ENCODE data around the gene CTDSPL2.
A peak's percentile ranks its signal among the peaks of the same experiment; 100 is the strongest.
"Not testable (repeated sequence)": the region's sequence is repeated elsewhere in the genome, so short reads cannot be mapped to it uniquely, and the experiment has no call there.

Gene CTDSPL2

GRCh38 chr15:44450172-44450571 is 22.7 kb downstream of the CTDSPL2 start:
- Mint-ChIP-seq H3K27ac (no peak overlapping the region), H3K27me3 (no peaks in the 10 kb centered on the region), H3K4me3 (no peak overlapping the region), H3K4me1 (peaks cover 20 to 43% of the 10 kb centered on the region in 2 donors), H3K36me3 (peaks cover 10 to 27% of the 10 kb centered on the region in 2 donors), H3K9me3 (peaks cover 2 to 4% of the 10 kb centered on the region in 2 donors)
- DNase-seq (no peak), ATAC-seq (replicated peaks) (no peak)

- not testable (repeated sequence) for H3K27me3 Mint-ChIP-seq; DNase-seq; H3K4me3 Mint-ChIP-seq; H3K27ac Mint-ChIP-seq; ATAC-seq (replicated peaks); H3K9me3 Mint-ChIP-seq
- H3K4me1 Mint-ChIP-seq, result peaks cover 15 to 38% of the 10 kb centered on the region in 2 donors
- H3K36me3 Mint-ChIP-seq, result peaks cover 0 to 12% of the 10 kb centered on the region in 2 donors
These were observed 26.3 kb downstream of the CTDSPL2 start for GRCh38 chr15:44453578-44454283.

DNA sequence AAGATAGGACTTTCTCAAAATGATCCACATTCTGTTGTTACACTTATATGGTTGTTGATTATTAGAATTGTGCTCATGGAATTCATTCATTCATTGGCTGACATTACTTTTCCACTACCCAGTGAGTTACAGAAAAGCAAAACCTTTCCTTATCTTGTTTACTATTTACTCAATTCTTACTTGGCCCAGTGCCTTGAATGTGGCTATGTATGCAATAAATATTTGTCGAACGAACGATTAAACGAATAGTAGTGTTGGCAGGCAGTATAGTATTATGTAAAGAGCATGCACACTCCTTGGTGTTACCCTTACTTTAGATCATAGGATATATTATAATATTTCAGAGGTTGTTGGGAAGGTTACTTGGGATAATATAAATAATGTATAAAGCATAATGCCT is 31.0 kb downstream of the CTDSPL2 start:
- ATAC-seq (replicated peaks) (no peak), DNase-seq (no peak)
- Mint-ChIP-seq H3K4me3 (no peak overlapping the region), H3K36me3 (peaks cover 11 to 16% of the 10 kb centered on the region in 2 donors), H3K27ac (no peak overlapping the region), H3K9me3 (no peaks in the 10 kb centered on the region), H3K27me3 (no peaks in the 10 kb centered on the region), H3K4me1 (peaks cover 8 to 26% of the 10 kb centered on the region in 2 donors)

DNA sequence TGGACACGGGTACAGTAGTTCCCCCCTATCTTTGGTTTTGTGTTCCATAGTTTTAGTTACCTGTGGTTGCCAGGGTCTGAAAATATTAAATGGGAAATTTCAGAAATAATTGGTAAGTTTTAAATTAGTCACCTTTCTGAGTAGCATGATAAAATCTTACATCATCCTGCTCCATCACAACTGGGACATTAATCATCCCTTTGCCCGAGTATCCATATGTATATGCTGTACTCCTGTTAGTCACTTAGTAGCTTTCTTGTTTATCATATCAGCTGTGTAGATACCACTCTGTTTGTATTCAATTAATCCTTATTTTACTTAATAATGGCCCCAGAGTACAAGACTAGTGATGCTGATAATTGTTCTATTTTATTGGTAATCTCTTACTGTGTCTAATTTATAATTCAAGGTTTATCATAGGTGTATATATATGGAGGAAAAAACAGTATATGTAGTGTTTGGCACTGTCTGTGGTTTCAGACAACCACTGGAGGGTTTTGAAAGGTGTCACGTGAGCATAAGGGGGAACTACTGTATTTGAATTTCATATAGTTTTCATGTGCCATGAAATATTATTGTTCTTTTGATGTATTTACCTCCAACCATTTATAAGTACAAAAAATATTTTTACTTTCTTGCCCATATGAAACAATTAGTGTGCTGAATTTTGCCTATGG is 41.4 kb downstream of the CTDSPL2 start:
- Mint-ChIP-seq H3K27ac (no peak overlapping the region), H3K4me1 (peaks cover 3 to 6% of the 10 kb centered on the region in 2 donors), H3K9me3 (peaks cover 0 to 2% of the 10 kb centered on the region in 2 donors), H3K27me3 (no peaks in the 10 kb centered on the region), H3K4me3 (no peak overlapping the region), H3K36me3 (peaks cover 20 to 27% of the 10 kb centered on the region in 2 donors)
- DNase-seq (no peak), ATAC-seq (replicated peaks) (peak in 1 of 2 donors; percentile 36)

DNA sequence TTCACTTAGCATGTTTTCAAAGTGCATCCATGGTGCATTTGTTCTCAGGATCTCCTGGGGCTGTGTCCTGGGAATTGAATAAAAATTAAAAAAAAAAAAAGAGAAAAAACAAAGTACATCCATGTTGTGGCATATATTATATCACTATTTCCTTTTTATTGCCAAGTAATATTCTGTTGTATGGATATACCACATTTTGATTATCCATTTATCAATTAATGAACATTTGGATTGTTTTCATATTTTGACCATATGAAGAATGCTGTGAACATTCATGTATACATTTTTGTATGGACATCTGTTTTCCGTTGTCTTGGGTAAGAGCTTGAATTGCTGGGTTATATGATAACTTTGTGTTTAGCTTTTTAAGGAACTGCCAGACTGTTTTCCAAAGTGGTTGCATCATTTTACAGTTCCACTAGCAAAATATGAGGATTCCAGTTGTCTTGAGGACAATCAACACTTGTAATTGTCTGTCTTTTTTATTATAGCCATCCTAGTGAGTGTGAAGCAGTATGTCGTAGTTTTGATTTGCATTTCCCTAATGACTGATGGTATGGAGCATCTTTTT is 44.5 kb downstream of the CTDSPL2 start:
- H3K9me3 Mint-ChIP-seq, result peaks cover 0 to 2% of the 10 kb centered on the region in 2 donors
- H3K36me3 Mint-ChIP-seq, result peaks cover 12 to 25% of the 10 kb centered on the region in 2 donors
- H3K27ac Mint-ChIP-seq, result no peak overlapping the region
- no peak overlapping the region for H3K4me3 Mint-ChIP-seq
- peaks cover 3 to 6% of the 10 kb centered on the region in 2 donors for H3K4me1 Mint-ChIP-seq
- ATAC-seq (replicated peaks) (no peak), DNase-seq (no peak)
- H3K27me3 Mint-ChIP-seq, result no peaks in the 10 kb centered on the region

DNA sequence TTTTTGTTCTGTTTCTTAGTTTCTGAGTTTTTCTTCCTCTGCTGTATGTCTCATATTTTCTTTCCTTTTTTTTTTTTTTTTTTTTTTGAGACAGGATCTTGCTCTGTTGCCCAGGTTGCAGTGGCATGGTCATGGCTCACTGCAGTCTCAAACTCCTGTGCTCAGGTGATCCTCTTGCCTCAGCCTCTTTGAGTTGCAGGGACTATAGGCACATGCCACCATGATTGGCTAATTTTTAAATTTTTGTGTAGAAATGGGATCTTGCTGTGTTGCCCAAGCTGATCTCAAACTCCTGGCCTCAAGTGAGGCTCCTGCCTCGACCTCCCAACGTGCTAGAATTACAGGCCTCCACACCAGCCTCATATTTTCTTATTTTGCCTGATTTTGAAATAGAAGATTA is 51.9 kb downstream of the CTDSPL2 start:
- Mint-ChIP-seq H3K36me3 (peaks cover 2 to 18% of the 10 kb centered on the region in 2 donors), H3K27me3 (no peaks in the 10 kb centered on the region), H3K9me3 (no peaks in the 10 kb centered on the region), H3K4me3 (no peak overlapping the region), H3K4me1 (peaks cover 5 to 11% of the 10 kb centered on the region in 2 donors), H3K27ac (no peak overlapping the region)
- no peak for DNase-seq
- no peak for ATAC-seq (replicated peaks)

DNA sequence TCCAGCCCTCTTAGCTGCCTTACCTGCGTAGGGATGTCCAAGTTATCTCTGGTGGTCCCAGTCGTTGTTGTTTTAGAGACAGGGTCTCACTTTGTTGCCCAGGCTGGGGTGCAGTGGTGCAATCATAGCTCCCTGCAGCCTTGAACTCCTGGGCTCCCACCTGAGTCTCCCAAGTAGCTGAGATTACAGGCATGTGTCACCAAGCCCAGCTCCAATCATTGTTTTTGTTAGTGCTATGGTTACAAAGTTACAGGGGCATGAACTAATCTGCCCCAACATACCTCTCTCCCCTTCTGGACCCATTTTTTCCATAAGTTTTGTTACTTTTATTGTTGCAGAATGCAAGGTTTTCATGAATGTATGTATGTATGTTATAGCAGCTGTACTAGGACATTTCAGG is 54.7 kb downstream of the CTDSPL2 start:
- DNase-seq, result no peak
- Mint-ChIP-seq H3K27ac (peak overlapping the region; percentile 20), H3K36me3 (peaks cover 3 to 21% of the 10 kb centered on the region in 2 donors), H3K9me3 (no peaks in the 10 kb centered on the region), H3K4me1 (peaks cover 7 to 11% of the 10 kb centered on the region in 2 donors), H3K4me3 (no peak overlapping the region), H3K27me3 (no peaks in the 10 kb centered on the region)
- no peak for ATAC-seq (replicated peaks)

DNA sequence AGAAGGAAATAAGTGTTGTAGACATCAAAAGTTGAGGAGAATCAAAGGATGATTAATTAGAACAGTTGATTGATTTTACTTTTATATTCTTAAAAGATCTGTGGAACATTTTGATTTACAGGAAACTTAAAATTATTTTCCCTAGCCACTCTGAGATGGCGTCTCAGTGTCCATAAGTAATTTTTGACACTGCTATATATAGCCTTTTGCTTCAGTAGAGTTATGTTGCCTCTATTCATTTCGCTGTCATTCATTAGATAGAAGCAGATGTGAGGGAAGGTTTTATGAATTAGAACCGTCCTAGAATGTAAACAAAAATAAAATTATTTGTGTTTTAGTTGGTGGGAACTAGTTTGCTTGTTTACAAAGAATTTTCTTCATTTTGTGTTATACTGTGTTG is 58.5 kb downstream of the CTDSPL2 start:
- H3K36me3 Mint-ChIP-seq, result peaks cover 14 to 35% of the 10 kb centered on the region in 2 donors
- H3K27me3 Mint-ChIP-seq, result no peaks in the 10 kb centered on the region
- no peak for ATAC-seq (replicated peaks)
- H3K4me3 Mint-ChIP-seq, result no peak overlapping the region
- H3K9me3 Mint-ChIP-seq, result no peaks in the 10 kb centered on the region
- no peak overlapping the region for H3K27ac Mint-ChIP-seq
- H3K4me1 Mint-ChIP-seq, result peaks cover 5 to 10% of the 10 kb centered on the region in 2 donors
- no peak for DNase-seq

GRCh38 chr15:44489464-44489863 is 62.0 kb downstream of the CTDSPL2 start:
- no peak overlapping the region for H3K4me3 Mint-ChIP-seq
- peak in 1 of 2 donors; percentile 52 for ATAC-seq (replicated peaks)
- peak overlapping the region; percentile 1 for H3K27ac Mint-ChIP-seq

GRCh38 chr15:44490622-44491021 is 63.2 kb downstream of the CTDSPL2 start:
- Mint-ChIP-seq H3K27ac (no peak overlapping the region), H3K4me3 (no peak overlapping the region), H3K4me1 (peaks cover 4 to 8% of the 10 kb centered on the region in 2 donors), H3K27me3 (no peaks in the 10 kb centered on the region), H3K9me3 (no peaks in the 10 kb centered on the region), H3K36me3 (peaks cover 17 to 42% of the 10 kb centered on the region in 2 donors)
- ATAC-seq (replicated peaks), result no peak
- DNase-seq, result no peak

More at GRCh38 chr15:44489464-44489863, 62.0 kb downstream of the CTDSPL2 start:
- Mint-ChIP-seq H3K36me3 (peaks cover 17 to 45% of the 10 kb centered on the region in 2 donors), H3K9me3 (no peaks in the 10 kb centered on the region), H3K27me3 (no peaks in the 10 kb centered on the region), H3K4me1 (peaks cover 5 to 8% of the 10 kb centered on the region in 2 donors)
- DNase-seq, result no peak

DNA sequence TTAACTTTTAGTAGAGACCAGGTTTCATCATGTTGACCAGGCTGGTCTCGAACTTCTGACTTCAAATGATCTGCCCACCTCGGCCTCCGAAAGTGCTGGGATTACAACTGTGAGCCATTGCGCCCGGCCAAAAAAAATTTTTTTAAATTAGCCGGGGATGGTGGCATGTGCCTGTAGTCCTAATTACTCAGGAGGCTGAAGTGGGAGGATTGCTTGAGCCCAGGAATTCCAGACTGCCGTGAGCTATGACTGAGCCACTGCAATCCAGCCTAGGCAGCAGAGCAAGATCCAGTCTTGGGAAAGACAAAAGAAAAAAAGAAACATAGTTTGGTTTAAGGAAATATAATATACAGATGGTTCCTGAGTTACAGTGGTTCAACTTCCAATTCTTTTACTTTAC is 64.6 kb downstream of the CTDSPL2 start:
- no peaks in the 10 kb centered on the region for H3K27me3 Mint-ChIP-seq
- H3K9me3 Mint-ChIP-seq, result no peaks in the 10 kb centered on the region
- no peak overlapping the region for H3K27ac Mint-ChIP-seq
- ATAC-seq (replicated peaks) (no peak), DNase-seq (no peak)
- no peak overlapping the region for H3K4me3 Mint-ChIP-seq
- H3K4me1 Mint-ChIP-seq, result peaks cover 3 to 8% of the 10 kb centered on the region in 2 donors
- peaks cover 20 to 44% of the 10 kb centered on the region in 2 donors for H3K36me3 Mint-ChIP-seq

GRCh38 chr15:44492672-44493071 is 65.2 kb downstream of the CTDSPL2 start:
- Mint-ChIP-seq H3K27me3 (no peaks in the 10 kb centered on the region), H3K9me3 (no peaks in the 10 kb centered on the region), H3K4me3 (no peak overlapping the region), H3K27ac (no peak overlapping the region), H3K4me1 (peaks cover 3 to 8% of the 10 kb centered on the region in 2 donors), H3K36me3 (peaks cover 14 to 38% of the 10 kb centered on the region in 2 donors)
- ATAC-seq (replicated peaks), result no peak
- DNase-seq, result no peak

DNA sequence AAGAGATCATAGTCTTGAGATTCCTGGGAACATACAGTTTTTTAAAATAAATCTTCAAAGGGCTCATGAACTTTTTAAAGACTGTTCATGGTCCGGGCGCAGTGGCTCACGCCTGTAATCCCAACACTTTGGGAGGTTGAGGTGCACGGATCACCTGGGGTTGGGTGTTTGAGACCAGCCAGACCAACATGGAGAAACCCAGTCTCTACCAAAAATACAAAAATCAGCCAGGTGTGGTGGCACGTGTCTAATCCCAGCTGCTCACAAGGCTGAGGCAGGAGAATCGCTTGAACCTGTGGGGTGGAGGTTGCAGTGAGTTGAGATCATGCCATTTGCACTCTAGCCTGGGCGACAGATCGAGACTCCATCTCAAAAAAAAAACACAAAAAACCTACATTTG is 68.1 kb downstream of the CTDSPL2 start:
- Mint-ChIP-seq H3K27me3 (no peaks in the 10 kb centered on the region), H3K27ac (peak overlapping the region; percentile 3), H3K4me3 (no peak overlapping the region), H3K36me3 (peaks cover 9 to 29% of the 10 kb centered on the region in 2 donors), H3K4me1 (peaks cover 0 to 1% of the 10 kb centered on the region in 2 donors), H3K9me3 (no peaks in the 10 kb centered on the region)
- ATAC-seq (replicated peaks), result no peak
- DNase-seq, result no peak

GRCh38 chr15:44500555-44500954 is 73.1 kb downstream of the CTDSPL2 start:
- H3K4me1 Mint-ChIP-seq, result peaks cover 0 to 2% of the 10 kb centered on the region in 2 donors
- no peaks in the 10 kb centered on the region for H3K27me3 Mint-ChIP-seq
- H3K9me3 Mint-ChIP-seq, result no peaks in the 10 kb centered on the region
- H3K27ac Mint-ChIP-seq, result no peak overlapping the region
- no peak for ATAC-seq (replicated peaks)
- H3K36me3 Mint-ChIP-seq, result peaks cover 14 to 27% of the 10 kb centered on the region in 2 donors
- no peak for DNase-seq
- no peak overlapping the region for H3K4me3 Mint-ChIP-seq
